Activated naive CD4-positive, alpha-beta T cell treated with anti-CD3 and anti-CD28 coated beads for 36 hours (primary cell): Measurements from ENCODE around the gene MMS19. TPM values are rescaled to one million over a fixed set of nuclear protein-coding genes. Genes with fewer than 3 reads are reported as not detected.

ENCODE experiments used
- CTCF ChIA-PET: fragments of 350-600 bp; sonication (Branson Sonifier 250); formaldehyde crosslinking; loops from one replicate; lab custom pipeline; 2021; ENCODE audit warnings: antibody characterized with exemption; lab: Charles Lee
- DNase-seq: peaks from one replicate; pipeline ENCODE4 v3.0.0-alpha.2; 2020
- H3K27ac Mint-ChIP-seq: one replicate; pipeline ENCODE4 v1.8.0; 2021; ENCODE audit warnings: mild to moderate bottlenecking, mixed read lengths
- H3K27me3 Mint-ChIP-seq: one replicate; pipeline ENCODE4 v1.8.0; 2021; ENCODE audit warnings: low read depth, mixed read lengths
- H3K36me3 Mint-ChIP-seq: one replicate; pipeline ENCODE4 v1.8.0; 2021; ENCODE audit warnings: low read depth, mixed read lengths
- H3K4me1 Mint-ChIP-seq: one replicate; pipeline ENCODE4 v1.8.0; 2021; ENCODE audit warnings: low read depth, mixed read lengths
- H3K4me3 Mint-ChIP-seq: one replicate; pipeline ENCODE4 v1.8.0; 2021; ENCODE audit warnings: mild to moderate bottlenecking, moderate library complexity, mixed read lengths
- H3K9me3 Mint-ChIP-seq: one replicate; pipeline ENCODE4 v1.8.0; 2021; ENCODE audit warnings: mixed read lengths
- intact Hi-C: fragments of 100-400 bp; cut with micrococcal nuclease; formaldehyde crosslinking; loops from one replicate; pipeline ENCODE4 v1.15.1; 2023
- total RNA-seq, 2 experiments: library from RNA; stranded (reverse); gene quantifications; one replicate each; pipeline ENCODE4 v1.2.3, GENCODE V29; 2021

Gene MMS19
- total RNA-seq, 2 experiments from 2014 or later, result 95.0 to 95.6 TPM

DNA sequence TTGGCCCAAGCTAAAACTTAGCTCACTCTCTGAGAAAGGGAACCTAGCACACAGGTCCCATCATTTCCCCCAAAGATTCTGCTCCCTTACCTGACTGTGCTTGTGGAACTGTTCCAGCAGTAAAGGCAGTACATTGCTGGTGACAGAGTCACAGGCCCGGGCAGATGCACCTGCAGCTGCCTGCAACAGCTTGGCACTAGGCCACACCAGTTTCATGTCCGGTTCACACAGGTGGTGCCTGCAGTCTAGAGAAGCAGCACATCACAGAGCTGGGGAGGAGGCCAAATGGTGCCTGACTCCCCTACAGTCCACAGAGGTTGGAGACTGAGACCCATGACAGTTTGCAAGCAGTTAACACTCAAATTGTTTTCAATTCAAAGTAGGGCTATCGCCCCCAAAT lies 30.1 kb downstream of the MMS19 start:
- CTCF ChIA-PET, result interaction anchor here (0.6 to 5.2 kb wide), 6 partner anchors 9 to 211 kb away, joined by 3 to 63 read pairs (median 4); no protein-coding TSS in a partner anchor
- no peak for DNase-seq
- Mint-ChIP-seq H3K4me3 (no peak overlapping the region), H3K27me3 (no peaks in the 10 kb centered on the region), H3K4me1 (no peaks in the 10 kb centered on the region), H3K36me3 (peaks cover 23% of the 10 kb centered on the region), H3K27ac (peak overlapping the region; percentile 22), H3K9me3 (no peaks in the 10 kb centered on the region)
- intact Hi-C loops, result no loop called here

DNA sequence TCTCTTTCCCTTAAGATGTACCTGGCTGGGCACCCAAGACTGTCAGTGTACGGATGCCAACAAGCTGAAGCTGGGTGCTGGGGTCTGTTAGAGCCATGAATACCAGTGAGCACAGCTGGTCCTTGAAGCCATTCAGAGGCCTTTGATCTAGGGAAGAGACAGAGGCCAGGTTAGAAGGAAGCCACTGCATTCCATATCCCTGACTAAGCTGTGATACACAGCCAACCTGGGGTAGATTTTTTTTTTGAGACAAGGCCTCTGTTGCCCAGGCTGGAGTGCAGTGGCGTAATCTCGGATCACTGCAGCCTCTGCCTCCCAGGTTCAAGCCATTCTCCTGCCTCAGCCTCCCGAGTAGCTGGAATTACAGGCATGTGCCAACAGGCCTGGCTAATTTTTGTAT lies 31.5 kb downstream of the MMS19 start:
- Mint-ChIP-seq H3K4me3 (no peak overlapping the region), H3K9me3 (no peaks in the 10 kb centered on the region), H3K4me1 (no peaks in the 10 kb centered on the region), H3K36me3 (peaks cover 25% of the 10 kb centered on the region), H3K27me3 (no peaks in the 10 kb centered on the region), H3K27ac (no peak overlapping the region)
- intact Hi-C loops, result no loop called here
- CTCF ChIA-PET, result interaction anchor here (1.0 to 5.2 kb wide), 4 partner anchors 8 to 86 kb away, joined by 3 to 63 read pairs (median 4); no protein-coding TSS in a partner anchor
- DNase-seq, result no peak

DNA sequence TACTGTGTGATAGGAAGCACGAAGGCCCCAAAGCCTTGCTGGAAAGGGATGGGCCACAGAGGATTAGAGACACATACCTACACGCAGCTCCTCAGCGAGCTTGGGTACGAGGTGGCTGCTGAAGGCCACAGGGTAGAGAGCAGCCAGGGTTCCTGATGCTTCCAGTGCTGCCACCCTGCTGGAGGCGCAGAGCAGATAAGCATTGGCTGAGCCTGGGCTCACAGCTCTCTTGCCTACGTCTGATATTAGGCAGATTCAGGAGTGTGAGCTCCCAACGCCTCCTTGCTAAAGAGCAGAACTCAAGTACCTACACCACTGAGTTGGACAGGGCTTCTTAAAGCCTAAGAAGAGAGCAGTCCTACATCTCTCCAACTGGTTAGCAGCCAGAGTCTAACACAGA lies 32.2 kb downstream of the MMS19 start:
- DNase-seq, result no peak
- no peaks in the 10 kb centered on the region for H3K9me3 Mint-ChIP-seq
- no peaks in the 10 kb centered on the region for H3K4me1 Mint-ChIP-seq
- intact Hi-C loops, result no loop called here
- no peak overlapping the region for H3K4me3 Mint-ChIP-seq
- H3K36me3 Mint-ChIP-seq, result peaks cover 27% of the 10 kb centered on the region
- H3K27ac Mint-ChIP-seq, result no peak overlapping the region
- CTCF ChIA-PET, result interaction anchor here (0.9 to 5.2 kb wide), 5 partner anchors 9 to 87 kb away, joined by 3 to 63 read pairs (median 4); no protein-coding TSS in a partner anchor
- no peaks in the 10 kb centered on the region for H3K27me3 Mint-ChIP-seq

DNA sequence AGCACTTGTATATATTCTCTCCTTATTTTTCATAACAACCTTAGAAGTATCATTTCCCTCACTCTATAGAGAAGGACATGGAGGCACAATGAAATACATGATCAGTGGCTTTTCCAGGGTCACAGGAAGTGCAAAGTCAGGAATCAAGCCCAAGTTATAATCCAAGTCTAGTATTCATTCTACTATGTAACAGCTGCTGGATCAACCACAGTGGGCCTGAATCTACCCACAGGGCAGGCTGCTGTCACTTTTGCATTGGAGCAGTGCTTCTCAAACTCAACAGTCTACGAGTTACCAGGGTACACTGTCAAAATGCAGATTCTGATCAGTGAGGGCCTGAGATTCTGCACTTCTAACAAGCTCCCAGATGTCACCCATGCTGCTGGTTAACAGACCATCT lies 34.0 kb downstream of the MMS19 start:
- CTCF ChIA-PET, result interaction anchor here (0.6 to 5.2 kb wide), 16 partner anchors 9 to 206 kb away, joined by 3 to 63 read pairs (median 5); no protein-coding TSS in a partner anchor
- Mint-ChIP-seq H3K4me1 (no peaks in the 10 kb centered on the region), H3K9me3 (no peaks in the 10 kb centered on the region), H3K27ac (peak overlapping the region; percentile 50), H3K27me3 (no peaks in the 10 kb centered on the region), H3K4me3 (no peak overlapping the region), H3K36me3 (peaks cover 36% of the 10 kb centered on the region)
- intact Hi-C loops, result loop anchor here (1.0 kb wide), 1 partner anchor 57 kb away; no protein-coding TSS in a partner anchor
- DNase-seq, result no peak

DNA sequence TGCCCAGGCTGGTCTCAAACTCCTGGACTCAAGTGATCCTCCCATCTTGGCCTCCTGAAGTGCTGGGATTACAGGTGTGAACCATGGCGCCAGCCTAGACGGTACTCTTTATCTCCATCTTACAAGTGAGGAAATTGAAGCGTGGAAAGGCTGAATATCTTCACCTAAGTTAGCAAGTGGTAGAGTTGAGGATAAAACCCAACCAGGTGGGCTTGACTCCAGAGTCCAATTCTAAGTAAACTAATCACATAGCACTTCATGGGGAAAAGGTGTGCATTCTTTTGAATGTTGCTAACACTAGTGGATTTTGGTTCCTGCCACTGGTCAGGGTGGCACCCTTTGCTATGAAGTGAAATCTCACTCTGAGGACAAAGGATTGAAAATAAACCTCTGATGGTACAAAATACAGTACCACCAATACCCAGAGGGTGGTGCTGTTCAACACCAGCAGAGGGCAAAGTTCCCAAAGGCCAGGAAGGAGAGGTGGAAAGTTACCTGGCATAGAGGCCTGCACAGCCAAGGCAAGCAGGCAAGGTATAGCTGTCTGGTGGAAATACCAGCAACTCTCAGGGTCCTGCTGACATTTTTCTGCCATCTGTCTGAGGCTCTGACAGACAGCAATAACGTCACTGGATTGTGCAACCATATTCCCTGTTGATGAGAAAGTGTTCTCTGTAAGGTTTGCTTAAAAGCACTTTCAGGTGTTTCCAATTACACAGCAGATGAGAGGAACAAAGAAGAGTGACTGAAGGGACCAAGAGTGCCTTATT lies 34.7 kb downstream of the MMS19 start:
- H3K27me3 Mint-ChIP-seq, result no peaks in the 10 kb centered on the region
- no peak overlapping the region for H3K4me3 Mint-ChIP-seq
- intact Hi-C loops, result loop anchor here (1.0 kb wide), 3 partner anchors 35 to 90 kb away; partner anchors contain the start of genes MMS19 and UBTD1
- peaks cover 37% of the 10 kb centered on the region for H3K36me3 Mint-ChIP-seq
- CTCF ChIA-PET, result interaction anchor here (0.6 to 5.2 kb wide), 14 partner anchors 9 to 191 kb away, joined by 3 to 63 read pairs (median 5); no protein-coding TSS in a partner anchor
- H3K9me3 Mint-ChIP-seq, result no peaks in the 10 kb centered on the region
- no peaks in the 10 kb centered on the region for H3K4me1 Mint-ChIP-seq
- peak overlapping the region; percentile 50 for H3K27ac Mint-ChIP-seq
- peak; percentile 49 for DNase-seq

DNA sequence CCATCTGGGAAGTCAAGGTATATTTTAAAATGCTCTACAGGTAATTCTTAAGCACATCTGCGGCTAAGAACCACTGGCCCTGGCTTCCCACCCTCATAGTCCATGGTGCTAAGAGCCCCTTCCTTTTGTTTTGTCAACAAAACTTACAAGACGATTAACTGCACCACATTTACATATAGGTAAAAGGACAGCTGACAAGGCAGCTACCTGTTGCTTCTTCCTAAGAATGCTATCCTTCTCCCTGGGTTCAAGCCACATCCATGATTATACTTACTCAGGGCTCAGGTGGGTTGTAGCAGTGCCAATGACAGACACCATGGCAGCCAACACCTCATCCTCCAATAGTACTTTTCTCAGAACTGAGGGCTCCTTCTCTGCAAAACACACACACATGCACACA lies 35.9 kb downstream of the MMS19 start:
- peaks cover 42% of the 10 kb centered on the region for H3K36me3 Mint-ChIP-seq

DNA sequence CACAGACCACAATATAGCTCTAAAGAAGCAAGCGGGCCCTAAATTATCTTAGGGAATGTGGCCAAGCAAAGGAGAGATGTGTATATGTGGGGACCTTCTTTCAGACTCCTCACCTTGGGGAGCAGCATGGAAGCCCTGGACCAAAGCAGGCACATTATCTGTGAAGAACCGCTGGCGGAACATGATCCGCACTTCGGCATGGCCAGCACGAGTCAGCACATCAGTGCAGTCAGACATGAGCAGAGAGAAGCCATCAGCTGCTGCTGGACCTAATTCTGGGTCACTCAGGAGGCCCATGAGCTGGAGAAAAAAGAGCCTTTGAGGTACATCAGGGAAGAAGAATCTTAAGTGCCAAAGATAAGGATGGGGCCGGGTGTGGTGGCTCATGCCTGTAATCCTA lies 38.3 kb downstream of the MMS19 start:
- no peak overlapping the region for H3K4me3 Mint-ChIP-seq
- CTCF ChIA-PET, result interaction anchor here (0.6 to 1.6 kb wide), 2 partner anchors 93 to 161 kb away, joined by 3 to 4 read pairs; no protein-coding TSS in a partner anchor
- intact Hi-C loops, result no loop called here

More for the DNA sequence above, 35.9 kb downstream of the MMS19 start:
- Mint-ChIP-seq H3K27ac (no peak overlapping the region), H3K4me3 (no peak overlapping the region), H3K27me3 (no peaks in the 10 kb centered on the region), H3K4me1 (no peaks in the 10 kb centered on the region), H3K9me3 (no peaks in the 10 kb centered on the region)
- no peak for DNase-seq
- CTCF ChIA-PET, result interaction anchor here (0.6 to 2.5 kb wide), 9 partner anchors 12 to 183 kb away, joined by 3 to 12 read pairs (median 3); no protein-coding TSS in a partner anchor
- intact Hi-C loops, result no loop called here

DNA sequence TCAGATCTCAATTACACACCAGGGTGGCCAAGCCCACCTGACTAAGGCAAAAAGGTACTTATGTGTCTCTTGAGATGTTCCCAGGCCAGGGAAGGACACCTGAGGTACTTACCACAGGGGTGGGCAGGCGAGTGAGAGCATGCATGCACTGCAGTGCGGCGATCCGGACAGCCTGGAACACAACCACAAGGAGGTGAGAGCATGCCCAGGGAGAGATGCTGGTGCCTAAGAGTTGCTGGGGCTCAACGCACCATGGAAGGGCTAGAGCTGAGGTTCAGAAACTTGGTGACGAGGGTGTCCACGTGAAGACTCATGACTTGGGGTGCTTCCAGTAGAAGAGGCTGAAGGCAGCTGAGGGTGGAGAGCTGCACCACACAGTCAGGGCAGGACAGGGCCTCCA lies 39.1 kb downstream of the MMS19 start:
- Mint-ChIP-seq H3K27me3 (no peaks in the 10 kb centered on the region), H3K9me3 (no peaks in the 10 kb centered on the region), H3K4me3 (no peak overlapping the region), H3K27ac (no peak overlapping the region), H3K4me1 (peaks cover 18% of the 10 kb centered on the region), H3K36me3 (peaks cover 59% of the 10 kb centered on the region)
- intact Hi-C loops, result no loop called here
- no peak for DNase-seq
- CTCF ChIA-PET, result interaction anchor here (1.6 kb wide), 1 partner anchor 94 kb away, joined by 4 read pairs; no protein-coding TSS in a partner anchor

More for the DNA sequence above, 38.3 kb downstream of the MMS19 start:
- Mint-ChIP-seq H3K4me1 (peaks cover 10% of the 10 kb centered on the region), H3K27ac (peak overlapping the region; percentile 57), H3K36me3 (peaks cover 56% of the 10 kb centered on the region), H3K27me3 (no peaks in the 10 kb centered on the region), H3K9me3 (no peaks in the 10 kb centered on the region)
- no peak for DNase-seq

DNA sequence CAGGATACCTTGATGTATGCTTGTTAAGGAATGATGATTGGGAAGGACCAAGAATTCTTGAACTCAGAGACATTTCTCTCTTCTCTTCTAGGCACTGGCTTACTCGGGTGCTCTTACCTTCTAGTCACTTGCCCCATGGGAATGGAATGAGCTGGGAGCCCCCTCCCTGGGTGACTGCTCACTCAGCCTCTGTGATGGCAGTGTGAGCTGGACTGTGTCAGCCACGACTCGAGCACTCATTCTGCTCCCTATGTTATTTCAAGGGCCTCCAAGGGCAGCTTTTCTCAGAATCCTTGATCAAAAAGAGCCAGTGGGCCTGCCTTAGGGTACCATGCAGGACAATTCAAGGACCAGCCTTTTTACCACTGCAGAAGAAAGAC lies 41.5 kb downstream of the MMS19 start:
- CTCF ChIA-PET, result interaction anchor here (0.7 to 1.4 kb wide), 4 partner anchors 32 to 97 kb away, joined by 3 to 7 read pairs (median 4); no protein-coding TSS in a partner anchor
- DNase-seq, result no peak
- intact Hi-C loops, result no loop called here
- peaks cover 52% of the 10 kb centered on the region for H3K36me3 Mint-ChIP-seq
- no peaks in the 10 kb centered on the region for H3K27me3 Mint-ChIP-seq
- peaks cover 27% of the 10 kb centered on the region for H3K4me1 Mint-ChIP-seq
- no peak overlapping the region for H3K4me3 Mint-ChIP-seq
- no peaks in the 10 kb centered on the region for H3K9me3 Mint-ChIP-seq
- H3K27ac Mint-ChIP-seq, result peak overlapping the region; percentile 96

DNA sequence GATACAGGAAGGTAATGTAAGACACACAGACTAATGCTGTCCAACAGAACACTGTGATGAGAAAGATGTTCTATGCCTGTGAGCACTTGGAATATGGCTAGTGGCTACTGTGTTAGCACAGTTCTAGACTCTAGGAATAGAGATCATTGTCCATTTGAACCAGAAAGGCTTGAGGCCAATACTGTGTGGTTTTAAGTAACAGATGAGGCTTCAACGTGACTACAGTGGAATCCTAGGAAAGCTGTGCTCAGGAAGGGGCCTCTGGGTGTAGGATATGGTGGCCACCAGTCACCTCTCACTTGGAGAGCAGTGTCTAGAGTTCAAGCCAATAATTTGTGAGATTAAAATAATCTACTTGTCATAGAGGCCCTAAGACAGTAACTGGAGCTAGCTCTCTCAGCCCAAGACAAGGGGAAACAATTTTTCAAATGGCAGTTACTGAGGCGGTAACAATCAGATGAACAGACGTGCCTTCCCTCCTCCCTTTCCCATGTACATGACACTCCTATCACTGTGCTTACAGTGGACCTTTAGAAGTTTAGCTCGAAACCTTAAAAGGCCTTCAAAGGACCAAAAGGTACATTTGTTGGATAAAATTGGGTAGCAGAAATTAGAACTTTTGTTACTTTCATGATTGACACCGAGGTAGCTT lies 42.1 kb downstream of the MMS19 start:
- DNase-seq, result no peak
- intact Hi-C loops, result no loop called here
- CTCF ChIA-PET, result interaction anchor here (0.7 to 1.9 kb wide), 5 partner anchors 33 to 98 kb away, joined by 3 to 7 read pairs (median 5); no protein-coding TSS in a partner anchor
- H3K4me1 Mint-ChIP-seq, result peaks cover 27% of the 10 kb centered on the region
- H3K9me3 Mint-ChIP-seq, result no peaks in the 10 kb centered on the region
- H3K4me3 Mint-ChIP-seq, result no peak overlapping the region
- H3K36me3 Mint-ChIP-seq, result peaks cover 49% of the 10 kb centered on the region
- peak overlapping the region; percentile 96 for H3K27ac Mint-ChIP-seq
- no peaks in the 10 kb centered on the region for H3K27me3 Mint-ChIP-seq

DNA sequence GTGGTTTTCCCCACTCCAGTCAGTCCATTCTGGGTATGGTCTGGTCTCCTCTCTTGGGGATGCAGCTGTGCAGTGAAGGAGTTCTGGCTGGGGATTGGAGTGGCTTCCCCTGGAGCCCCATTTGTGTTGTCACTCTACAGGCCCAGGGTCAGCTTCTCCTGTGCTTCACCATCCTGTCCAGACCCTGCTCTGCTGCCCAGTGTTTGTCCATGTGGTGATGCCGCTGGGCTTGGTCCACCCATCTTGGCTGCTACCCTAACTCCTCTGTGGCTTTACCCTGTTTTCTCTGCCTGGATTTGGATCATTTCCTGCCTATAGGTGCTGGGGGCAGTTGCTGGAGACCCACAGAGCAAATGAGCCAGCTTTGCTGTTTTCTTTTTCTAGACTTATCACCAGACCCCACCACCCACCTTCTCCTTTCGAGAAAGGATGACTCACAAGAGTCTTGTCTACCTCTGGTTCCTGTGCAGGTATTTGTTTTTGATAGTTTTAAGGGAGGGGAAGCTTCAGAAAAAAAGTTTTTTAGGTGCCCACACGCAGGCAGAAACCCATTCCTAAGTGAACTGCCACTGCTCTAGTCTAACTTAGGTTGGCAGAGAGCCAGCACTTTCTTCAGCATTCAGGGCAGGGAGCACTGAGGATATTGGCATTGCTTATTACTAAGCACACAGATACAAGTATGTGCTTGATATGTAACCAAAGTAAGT lies 43.7 kb downstream of the MMS19 start:
- H3K27me3 Mint-ChIP-seq, result no peaks in the 10 kb centered on the region
- H3K4me1 Mint-ChIP-seq, result peaks cover 37% of the 10 kb centered on the region
- CTCF ChIA-PET, result interaction anchor here (0.8 to 1.9 kb wide), 6 partner anchors 9 to 99 kb away, joined by 3 to 6 read pairs (median 3); partner anchors contain the start of gene RRP12
- H3K9me3 Mint-ChIP-seq, result no peaks in the 10 kb centered on the region
- intact Hi-C loops, result no loop called here
- peak; percentile 46 for DNase-seq
- peak overlapping the region; percentile 96 for H3K27ac Mint-ChIP-seq
- H3K4me3 Mint-ChIP-seq, result no peak overlapping the region
- H3K36me3 Mint-ChIP-seq, result peaks cover 41% of the 10 kb centered on the region
